DND-41 (cell line): ENCODE data around the gene STK24.

Source experiments
- ATAC-seq: fragments of 200-7000 bp; cut with Tn5 transposase; 3 replicates; pipeline ENCODE4 v1.9.1; 2021; ENCODE audit warnings: low read depth; ENCODE audit not compliant: insufficient read depth
- DNase-seq: peaks from one replicate; pipeline ENCODE4 v3.0.0-alpha.2; 2020
- H2AFZ ChIP-seq: 2 replicates; pipeline ENCODE4 v1.6.0; 2012; ENCODE audit warnings: low read depth, low read length
- H3K27ac ChIP-seq: 2 replicates; pipeline ENCODE4 v1.5.1; 2012; ENCODE audit warnings: low read length, inconsistent platforms
- H3K27me3 ChIP-seq: fragments of 200-600 bp; sonication (generic); 2 replicates; pipeline ENCODE4 v1.6.0; 2012; ENCODE audit warnings: low read length, mild to moderate bottlenecking, inconsistent platforms; ENCODE audit not compliant: insufficient read depth, poor library complexity
- H3K36me3 ChIP-seq: 2 replicates; pipeline ENCODE4 v1.5.1; 2012; ENCODE audit warnings: low read length, inconsistent platforms; ENCODE audit not compliant: insufficient read depth
- H3K4me1 ChIP-seq: 2 replicates; pipeline ENCODE4 v1.5.1; 2012; ENCODE audit warnings: mild to moderate bottlenecking, low read length; ENCODE audit not compliant: insufficient read depth
- H3K4me2 ChIP-seq: 2 replicates; pipeline ENCODE4 v1.6.0; 2012; ENCODE audit warnings: mild to moderate bottlenecking, moderate library complexity, low read length, inconsistent platforms; ENCODE audit not compliant: insufficient read depth
- H3K4me3 ChIP-seq, 2 experiments: fragments of 200-600 bp in 1 of 2; shearing (Covaris generic) in 1 of 2; 2 replicates each; pipeline ENCODE4 v1.5.1; 2012 to 2016; ENCODE audit warnings: inconsistent platforms in 2 of 2, low read length in 2 of 2, mild to moderate bottlenecking in 2 of 2, low read depth in 1 of 2, moderate library complexity in 1 of 2
- H3K79me2 ChIP-seq: 2 replicates; pipeline ENCODE4 v1.6.0; 2012; ENCODE audit warnings: low read length, inconsistent platforms; ENCODE audit not compliant: insufficient read depth
- H3K9ac ChIP-seq: 2 replicates; pipeline ENCODE4 v1.6.0; 2012; ENCODE audit warnings: low read depth, mild to moderate bottlenecking, inconsistent platforms, low read length, moderate library complexity
- H3K9me3 ChIP-seq: 2 replicates; pipeline ENCODE4 v1.5.1; 2012; ENCODE audit warnings: low read length, moderate library complexity, mild to moderate bottlenecking, inconsistent platforms; ENCODE audit not compliant: insufficient read depth, severe bottlenecking
- H4K20me1 ChIP-seq: 2 replicates; pipeline ENCODE4 v1.6.0; 2012; ENCODE audit warnings: low read length; ENCODE audit not compliant: insufficient read depth
- EZH2 ChIP-seq: IDR thresholded peaks from 3 replicates; pipeline ENCODE4 v1.6.1; 2012; ENCODE audit warnings: borderline replicate concordance, low read depth, mild to moderate bottlenecking, moderate library complexity, low read length, inconsistent platforms; ENCODE audit not compliant: severe bottlenecking
- TF ChIP-seq, protein P1 (sequence below): IDR thresholded peaks from 2 replicates; pipeline ENCODE4 v1.5.1; 2012; ENCODE audit warnings: borderline replicate concordance, low read length, moderate library complexity, mild to moderate bottlenecking; ENCODE audit not compliant: poor library complexity, severe bottlenecking; ENCODE audit errors: extremely low read depth

STK24 gene

DNA sequence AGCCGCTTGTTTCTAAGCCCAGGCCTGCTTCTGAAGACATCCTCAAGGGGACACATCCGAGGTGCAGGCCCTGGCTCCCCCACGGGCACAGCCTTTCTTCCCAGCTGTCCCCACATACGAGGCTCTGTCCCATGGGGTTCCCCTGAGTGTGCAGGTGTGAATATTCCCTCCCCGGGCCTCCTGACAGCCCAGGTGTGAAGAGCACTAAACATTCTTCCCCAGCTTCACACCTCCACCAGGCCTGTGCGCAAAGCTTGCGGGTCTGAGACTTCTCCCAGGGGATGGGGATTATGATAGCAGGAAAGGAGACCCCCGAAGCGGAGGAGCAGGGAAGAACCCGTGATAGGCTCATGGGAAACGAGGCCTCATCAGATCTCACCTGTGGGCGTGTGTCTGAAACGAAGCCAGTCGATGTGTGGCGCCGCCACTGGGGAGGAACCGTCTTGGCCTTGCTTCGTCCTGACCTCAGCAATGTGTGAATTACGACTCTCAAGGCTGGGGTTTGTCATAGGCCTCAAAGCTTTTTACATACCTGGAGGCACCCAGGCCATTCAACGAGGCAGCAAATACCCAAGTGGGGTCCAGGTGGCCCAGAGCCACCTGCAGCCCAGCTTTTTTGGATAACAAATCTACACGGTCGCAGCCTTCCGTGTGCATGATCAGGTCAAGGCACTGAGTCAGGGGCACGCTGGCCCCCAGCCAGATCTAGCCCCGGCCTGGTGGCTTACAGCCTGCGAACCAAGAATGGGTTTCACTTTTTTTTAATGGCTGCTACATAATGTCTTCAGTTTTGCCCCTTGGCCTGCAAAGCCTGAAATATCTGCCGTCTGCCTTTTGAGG lies 134.3 kb downstream of the STK24 start:
- H3K9me3 ChIP-seq: no peaks in the 10 kb centered on the region
- 0 out of 2 replicates have a peak, but pooled peaks cover under 1% of the 10 kb centered on the region for H3K36me3 ChIP-seq
- ATAC-seq (no peak), DNase-seq (no peak)
- H3K4me1 ChIP-seq: peaks cover 7% of the 10 kb centered on the region
- H3K4me3 ChIP-seq: no peak overlapping the region
- H3K9ac ChIP-seq: no peak overlapping the region
- H4K20me1 ChIP-seq: peaks cover 5% of the 10 kb centered on the region
- H3K27me3 ChIP-seq: no peaks in the 10 kb centered on the region
- no peak overlapping the region for H3K27ac ChIP-seq
- H3K4me2 ChIP-seq: no peak overlapping the region
- no peak overlapping the region for H2AFZ ChIP-seq
- TF ChIP-seq, protein P1, sequence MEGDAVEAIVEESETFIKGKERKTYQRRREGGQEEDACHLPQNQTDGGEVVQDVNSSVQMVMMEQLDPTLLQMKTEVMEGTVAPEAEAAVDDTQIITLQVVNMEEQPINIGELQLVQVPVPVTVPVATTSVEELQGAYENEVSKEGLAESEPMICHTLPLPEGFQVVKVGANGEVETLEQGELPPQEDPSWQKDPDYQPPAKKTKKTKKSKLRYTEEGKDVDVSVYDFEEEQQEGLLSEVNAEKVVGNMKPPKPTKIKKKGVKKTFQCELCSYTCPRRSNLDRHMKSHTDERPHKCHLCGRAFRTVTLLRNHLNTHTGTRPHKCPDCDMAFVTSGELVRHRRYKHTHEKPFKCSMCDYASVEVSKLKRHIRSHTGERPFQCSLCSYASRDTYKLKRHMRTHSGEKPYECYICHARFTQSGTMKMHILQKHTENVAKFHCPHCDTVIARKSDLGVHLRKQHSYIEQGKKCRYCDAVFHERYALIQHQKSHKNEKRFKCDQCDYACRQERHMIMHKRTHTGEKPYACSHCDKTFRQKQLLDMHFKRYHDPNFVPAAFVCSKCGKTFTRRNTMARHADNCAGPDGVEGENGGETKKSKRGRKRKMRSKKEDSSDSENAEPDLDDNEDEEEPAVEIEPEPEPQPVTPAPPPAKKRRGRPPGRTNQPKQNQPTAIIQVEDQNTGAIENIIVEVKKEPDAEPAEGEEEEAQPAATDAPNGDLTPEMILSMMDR: no peak
- no peak for TF ChIP-seq EZH2
- H3K79me2 ChIP-seq: no peaks in the 10 kb centered on the region

DNA sequence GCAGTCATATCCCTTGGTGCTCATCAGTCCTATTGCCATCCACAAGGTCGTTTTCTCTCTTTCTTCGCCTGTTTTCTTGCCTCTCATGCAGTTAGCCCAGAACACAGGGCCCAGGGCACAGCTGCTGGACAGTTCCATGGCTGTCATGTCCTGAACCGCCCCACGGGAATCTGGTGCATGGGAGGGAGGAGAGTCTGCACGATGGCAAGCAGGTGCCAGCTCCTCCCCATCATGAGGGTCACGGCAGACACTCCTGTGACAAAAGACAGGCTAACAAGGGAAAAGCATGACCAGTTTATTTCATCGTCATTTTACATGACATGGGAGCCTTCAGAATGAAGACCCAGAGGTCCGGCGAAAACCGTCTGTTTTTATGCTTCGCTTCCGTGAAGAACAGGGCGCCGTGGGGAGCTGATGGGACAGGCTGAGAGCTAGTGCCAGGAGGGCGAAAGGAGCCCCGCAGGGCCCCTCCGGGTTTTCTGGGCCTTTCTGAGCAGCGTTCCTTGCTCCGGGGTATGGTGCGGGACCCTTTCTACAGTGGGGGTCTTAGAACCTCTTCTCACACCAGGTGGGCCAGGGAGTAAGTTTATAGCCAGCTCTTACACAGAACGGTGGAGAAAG lies 135.7 kb downstream of the STK24 start:
- no peak overlapping the region for H3K9ac ChIP-seq
- H3K79me2 ChIP-seq: no peaks in the 10 kb centered on the region
- no peak overlapping the region for H2AFZ ChIP-seq
- TF ChIP-seq, protein P1: no peak
- no peak for TF ChIP-seq EZH2
- no peaks in the 10 kb centered on the region for H3K9me3 ChIP-seq
- DNase-seq (no peak), ATAC-seq (no peak)
- no peaks in the 10 kb centered on the region for H3K27me3 ChIP-seq
- no peaks in the 10 kb centered on the region; the same call in none of the 2 replicates for H4K20me1 ChIP-seq
- H3K4me3 ChIP-seq: no peak overlapping the region
- peaks cover 7% of the 10 kb centered on the region for H3K4me1 ChIP-seq
- no peaks in the 10 kb centered on the region for H3K36me3 ChIP-seq
- H3K27ac ChIP-seq: no peak overlapping the region
- no peak overlapping the region for H3K4me2 ChIP-seq

DNA sequence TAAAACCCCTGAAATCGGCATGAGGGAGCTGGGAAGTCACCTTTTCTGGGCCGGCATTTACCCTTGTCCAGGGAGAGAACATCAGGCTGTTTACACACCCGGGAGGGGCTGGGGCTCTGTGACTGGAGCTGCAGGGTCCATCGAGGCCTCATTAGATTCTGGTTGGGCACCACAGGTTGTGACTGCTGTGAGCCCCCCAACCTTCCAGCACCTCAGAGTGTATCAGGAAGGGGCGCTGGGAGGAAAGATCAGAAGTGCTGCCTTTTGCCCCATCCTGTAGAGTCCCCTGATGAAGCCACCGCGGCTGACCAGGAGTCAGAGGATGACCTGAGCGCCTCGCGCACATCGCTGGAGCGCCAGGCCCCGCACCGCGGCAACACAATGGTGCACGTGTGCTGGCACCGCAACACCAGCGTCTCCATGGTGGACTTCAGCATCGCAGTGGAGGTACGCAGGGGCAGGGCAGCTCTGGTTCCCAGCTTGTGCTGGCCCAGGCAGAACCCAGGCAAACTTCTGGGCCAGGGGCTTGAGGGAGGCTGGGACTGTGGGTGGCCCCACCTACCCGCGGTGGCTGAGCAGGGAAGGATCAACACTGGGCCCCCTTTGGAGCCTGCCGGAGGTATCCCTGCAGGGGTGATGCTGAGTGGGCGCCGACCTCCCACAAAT lies 136.4 kb downstream of the STK24 start:
- H3K36me3 ChIP-seq: no peaks in the 10 kb centered on the region
- H3K79me2 ChIP-seq: no peaks in the 10 kb centered on the region
- H3K9me3 ChIP-seq: no peaks in the 10 kb centered on the region
- H4K20me1 ChIP-seq: no peaks in the 10 kb centered on the region; the same call in none of the 2 replicates
- H2AFZ ChIP-seq: no peak overlapping the region
- peaks cover 2% of the 10 kb centered on the region for H3K4me1 ChIP-seq
- no peak overlapping the region for H3K9ac ChIP-seq
- no peaks in the 10 kb centered on the region for H3K27me3 ChIP-seq
- no peak overlapping the region for H3K4me2 ChIP-seq
- ATAC-seq (no peak), DNase-seq (no peak)
- no peak for TF ChIP-seq EZH2
- TF ChIP-seq, protein P1: no peak
- H3K4me3 ChIP-seq: no peak overlapping the region
- no peak overlapping the region for H3K27ac ChIP-seq
